ENCODE data around the gene EP400.

The EP400 gene

GRCh38 chr12:131949431-131950181, at the start of gene EP400:
Gene EP400 (plus strand): TSS chr12:131949942. CDS start chr12:131960620, 10,678 bp downstream.
- intact Hi-C loops (cut with DNase I) = loop anchor here (1.0 kb wide), 2 partner anchors 20 to 55 kb away; partner anchors contain the start of genes PUS1 and ULK1
- peak; percentile 86 to 98 (median 90) for DNase-seq

DNA sequence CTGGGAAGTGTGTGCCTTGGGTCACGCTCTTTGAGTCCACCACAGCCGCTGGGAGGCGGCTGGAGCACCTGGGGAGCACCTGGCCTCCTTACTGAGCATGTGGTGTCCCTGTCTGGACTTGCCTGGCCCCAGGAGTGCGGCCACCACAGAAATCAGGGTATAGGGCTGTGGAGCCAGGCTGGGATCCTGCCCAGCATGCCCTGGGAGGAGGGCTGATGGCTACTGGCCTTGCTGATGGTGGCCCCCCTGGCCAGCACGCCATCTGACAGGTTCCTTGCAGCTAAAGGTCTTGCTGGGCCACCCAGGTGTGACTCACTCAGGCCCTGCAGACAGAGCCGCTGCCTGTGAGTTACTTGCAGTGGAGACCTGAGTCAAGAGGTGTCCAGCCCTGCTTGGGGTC, 49.3 kb upstream of the EP400 start:
- DNase-seq = peak in 1 of 10 donors; percentile 81
- intact Hi-C loops (cut with DNase I) = no loop called here

- DNase-seq = peak in 1 of 10 donors; percentile 84
These were observed 48.1 kb upstream of the EP400 start for GRCh38 chr12:131901431-131902331.

GRCh38 chr12:131902332-131903241, 47.2 kb upstream of the EP400 start:
- intact Hi-C loops (cut with DNase I) = no loop called here
- DNase-seq = peak in 1 of 10 donors; percentile 77

More at GRCh38 chr12:131901431-131902331, 48.1 kb upstream of the EP400 start:
- intact Hi-C loops (cut with DNase I) = no loop called here

DNA sequence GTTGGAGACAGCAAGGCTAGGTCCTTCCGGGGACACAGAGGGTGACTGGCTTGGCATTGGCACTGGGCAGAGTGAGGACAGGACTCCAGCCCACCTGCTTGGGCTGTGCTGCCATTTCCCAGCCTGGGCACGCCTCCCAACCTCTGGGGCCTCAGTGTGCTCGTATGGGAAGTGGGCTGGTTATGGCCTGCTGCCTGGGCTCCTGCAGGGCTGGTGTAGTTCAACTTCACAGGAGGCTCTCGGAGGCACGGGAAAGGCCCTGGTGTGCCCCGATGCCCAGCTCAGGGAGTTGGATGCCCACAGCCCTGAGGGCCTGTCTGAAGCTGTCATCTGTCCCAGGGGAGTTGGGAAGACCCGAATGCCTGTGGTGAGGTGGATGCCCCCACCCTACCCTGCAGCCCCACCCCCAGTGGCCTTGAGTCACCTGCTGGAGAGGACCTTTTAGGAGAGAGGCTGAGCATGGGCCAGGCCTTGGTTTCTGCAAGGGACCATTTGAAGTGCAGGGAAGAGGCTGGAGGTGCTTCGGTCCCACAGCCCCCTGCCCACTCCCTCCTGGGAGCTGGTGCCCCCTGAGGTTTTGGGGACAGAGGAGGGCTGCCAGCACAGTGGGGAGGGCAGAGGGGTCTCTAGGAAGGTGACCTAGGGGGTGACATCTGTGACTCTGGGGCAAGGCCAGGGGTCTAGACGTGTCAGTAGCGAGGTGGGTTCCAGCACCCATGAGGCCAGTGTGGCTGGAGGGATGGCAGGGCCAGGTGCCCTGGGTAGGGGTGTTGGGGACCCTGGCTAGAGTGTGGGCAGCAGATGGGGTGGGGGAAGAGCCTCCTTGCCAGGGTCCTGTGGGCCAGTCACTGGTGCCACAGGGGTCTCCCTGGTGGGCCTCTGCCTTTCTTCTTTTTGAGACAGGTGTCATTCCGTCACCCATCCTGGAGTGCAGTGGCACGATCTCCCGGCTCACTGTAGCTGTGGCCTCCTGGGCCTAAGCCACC, 46.2 kb upstream of the EP400 start:
- DNase-seq = peak in 1 of 10 donors; percentile 67
- intact Hi-C loops (cut with DNase I) = no loop called here

DNA sequence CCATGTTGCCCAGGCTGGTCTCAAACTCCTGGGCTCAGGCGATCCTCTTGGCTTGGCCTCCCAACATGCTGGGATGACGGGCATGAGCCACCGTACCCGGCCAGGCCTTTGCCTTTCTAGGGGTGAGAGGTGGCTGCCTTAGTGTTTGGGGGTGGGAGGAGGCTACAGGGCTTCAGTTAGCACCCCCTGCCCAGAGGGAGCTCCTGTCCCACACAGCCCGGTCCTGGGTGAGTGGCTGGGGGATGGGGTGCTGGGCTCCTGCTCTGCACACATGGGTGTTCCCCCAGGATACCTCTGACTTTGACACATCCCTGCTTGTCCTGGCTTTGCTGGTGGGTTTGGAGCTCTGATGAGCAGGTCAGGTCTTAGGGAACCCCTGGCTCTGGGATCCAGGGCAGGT, 45.4 kb upstream of the EP400 start:
- intact Hi-C loops (cut with DNase I) = no loop called here
- DNase-seq = no peak

DNA sequence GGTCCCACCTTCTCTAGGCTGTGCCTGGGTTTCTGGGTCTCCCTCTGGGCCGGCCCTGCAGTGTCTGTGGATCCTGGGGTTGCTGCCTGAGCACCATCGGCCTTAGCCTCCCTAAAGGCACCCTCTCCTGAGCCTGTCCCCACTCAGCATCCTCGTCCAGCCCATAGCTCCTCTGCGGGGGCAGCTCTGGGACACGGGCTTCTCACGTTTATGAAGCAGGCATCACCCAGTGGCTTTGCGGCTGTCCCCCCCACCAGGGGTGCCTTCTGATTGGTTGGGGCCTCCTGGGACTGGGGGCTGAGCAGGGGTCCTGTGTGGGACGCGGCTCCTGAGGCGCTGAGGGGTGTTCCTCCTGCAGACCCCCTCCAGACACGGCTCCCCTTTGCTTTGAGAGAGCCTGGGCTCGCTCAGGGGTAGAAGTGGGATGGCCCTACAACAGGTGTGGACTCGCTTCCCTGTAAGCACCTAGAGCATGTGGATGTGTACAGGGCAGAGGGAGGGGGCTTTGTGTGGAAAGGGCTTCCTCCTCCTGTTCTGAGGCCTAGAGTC, 44.6 kb upstream of the EP400 start:
- intact Hi-C loops (cut with DNase I) = no loop called here
- peak in 1 of 10 donors; percentile 72 for DNase-seq

DNA sequence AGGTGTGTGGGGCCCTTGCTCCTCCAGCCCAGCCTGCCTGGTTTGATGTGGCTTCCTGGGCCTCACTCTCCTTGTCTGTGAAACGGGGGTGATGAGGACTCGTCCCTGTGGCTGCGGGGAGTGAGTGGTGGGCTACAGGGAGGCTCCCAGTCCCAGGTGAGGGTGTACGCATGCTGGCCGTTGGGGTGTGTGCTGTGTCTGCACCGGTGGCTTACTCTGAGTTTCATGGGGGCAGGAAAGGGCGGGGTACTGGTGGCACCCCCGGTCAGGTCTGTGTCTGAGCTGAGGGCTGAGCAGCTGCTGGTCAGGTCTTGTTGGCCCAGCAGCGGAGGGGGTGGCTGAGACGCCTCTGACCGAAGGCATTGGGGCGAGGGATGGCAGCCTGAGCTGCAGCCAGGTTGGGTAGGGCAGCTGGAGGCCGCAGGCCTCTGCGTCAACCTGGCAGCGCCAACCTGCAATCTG, 44.1 kb upstream of the EP400 start:
- intact Hi-C loops (cut with DNase I) = no loop called here
- DNase-seq = peak in 1 of 10 donors; percentile 62

DNA sequence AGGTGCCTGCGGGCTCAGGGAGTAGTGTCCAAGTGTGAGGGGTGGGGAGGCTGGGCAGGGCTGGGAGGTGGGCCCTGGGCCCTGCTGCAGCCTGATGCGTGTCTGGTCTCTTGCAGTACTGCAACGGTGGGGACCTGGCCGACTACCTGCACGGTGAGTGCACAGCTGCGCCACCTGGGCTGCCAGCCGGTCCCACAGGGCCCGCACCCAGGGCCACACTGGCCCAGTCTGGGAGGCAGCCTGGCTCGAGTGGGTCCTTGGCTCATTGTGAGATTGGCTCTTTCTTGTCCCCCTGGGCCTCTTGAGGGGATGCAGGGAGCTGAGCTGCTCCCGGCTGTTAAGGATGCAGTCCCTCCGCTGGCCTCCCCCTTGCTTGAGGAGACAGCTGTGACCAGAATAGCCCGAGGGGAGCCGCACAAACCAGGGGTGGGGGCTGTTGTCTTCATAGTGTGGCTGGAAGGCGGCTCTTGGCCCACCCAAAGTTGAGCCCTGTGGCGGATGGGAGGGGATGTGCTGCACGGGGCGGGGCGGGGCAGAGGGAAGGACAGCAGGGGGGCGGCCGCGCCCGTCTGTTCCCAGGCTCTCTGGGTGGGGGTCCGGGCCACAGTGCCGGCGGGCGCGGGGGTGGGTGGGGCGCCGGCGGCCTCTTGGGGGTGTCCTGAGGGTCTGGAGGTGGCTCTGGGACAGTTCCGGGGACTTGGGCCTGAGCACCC, 42.2 kb upstream of the EP400 start:
- no peak for DNase-seq
- intact Hi-C loops (cut with DNase I) = no loop called here

- intact Hi-C loops (cut with DNase I) = no loop called here
- peak in 2 of 10 donors; percentile 66 to 84 for DNase-seq
These were observed 41.4 kb upstream of the EP400 start for GRCh38 chr12:131908092-131909080.

DNA sequence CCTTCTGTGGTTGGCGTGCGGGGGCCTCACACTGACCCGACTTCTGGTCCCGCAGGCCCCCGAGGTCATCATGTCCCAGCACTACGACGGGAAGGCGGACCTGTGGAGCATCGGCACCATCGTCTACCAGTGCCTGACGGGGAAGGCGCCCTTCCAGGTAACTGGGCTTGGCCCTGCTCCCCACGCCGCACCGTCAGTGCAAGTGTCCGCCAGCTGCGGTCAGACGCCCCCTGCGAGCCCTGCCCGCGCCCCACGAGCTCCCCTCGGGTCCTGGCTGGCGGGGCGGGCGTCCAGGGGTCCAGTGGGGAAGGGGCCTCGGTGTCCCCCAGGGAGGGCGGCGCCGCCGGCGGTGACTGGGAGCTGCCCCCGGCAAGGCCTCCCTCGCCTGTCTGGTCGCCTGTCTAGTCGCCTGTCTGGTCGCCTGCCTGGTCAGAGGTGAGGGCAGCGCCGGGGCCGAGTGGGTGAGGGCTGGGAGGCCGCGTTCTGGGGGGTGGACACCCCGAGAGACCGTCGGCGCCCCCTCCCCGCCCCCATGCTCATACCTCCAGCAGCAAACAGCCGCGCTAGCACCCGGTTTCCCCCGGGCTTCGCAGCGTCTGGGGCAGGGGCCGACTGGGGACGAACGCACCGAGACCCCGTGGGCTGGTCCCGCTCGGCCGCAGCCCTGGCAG, 40.5 kb upstream of the EP400 start:
- intact Hi-C loops (cut with DNase I) = no loop called here
- peak in 1 of 10 donors; percentile 81 for DNase-seq

- intact Hi-C loops (cut with DNase I) = no loop called here
- peak in 1 of 10 donors; percentile 68 for DNase-seq
These were observed 40.0 kb upstream of the EP400 start for GRCh38 chr12:131909752-131910219.

DNA sequence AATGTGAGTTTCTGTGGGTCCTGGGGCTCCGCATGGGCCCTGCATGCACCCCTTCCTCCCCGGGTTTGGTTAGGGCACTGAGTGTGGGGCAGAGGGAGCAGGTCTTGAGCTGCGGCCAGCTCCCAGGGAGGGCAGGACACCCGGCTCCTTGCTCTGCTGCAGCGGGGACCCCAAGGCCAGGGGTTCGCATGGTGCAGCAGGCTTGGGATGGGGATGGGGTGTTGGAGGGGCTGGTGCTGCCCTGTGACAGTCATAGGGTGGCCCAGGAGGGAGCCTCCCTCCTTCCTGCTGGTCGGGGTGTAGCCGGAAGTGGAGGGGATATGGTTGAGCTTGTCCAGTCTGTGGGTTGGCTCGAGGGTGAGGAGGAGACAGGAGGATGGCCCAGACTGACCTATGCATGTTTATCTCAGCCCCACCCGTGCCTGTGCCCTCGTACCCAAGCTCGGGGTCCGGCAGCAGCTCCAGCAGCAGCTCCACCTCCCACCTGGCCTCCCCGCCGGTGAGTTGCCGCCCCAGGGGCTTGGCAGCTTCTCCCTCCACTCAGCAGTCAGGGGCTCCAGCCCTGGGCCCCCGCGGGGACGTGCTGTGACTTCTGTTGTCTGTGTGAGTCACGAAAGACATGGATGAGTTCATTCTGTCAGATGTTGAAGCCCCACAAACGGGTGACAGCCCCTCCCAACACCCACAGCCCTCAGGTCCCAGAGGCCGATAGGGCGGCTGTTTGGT, 39.3 kb upstream of the EP400 start:
- intact Hi-C loops (cut with DNase I) = no loop called here
- peak in 1 of 10 donors; percentile 46 for DNase-seq

GRCh38 chr12:131911028-131911650, 38.6 kb upstream of the EP400 start:
- DNase-seq = peak in 1 of 10 donors; percentile 80
- intact Hi-C loops (cut with DNase I) = no loop called here

All from posterior cingulate gyrus (tissue), 11 donors.